GM23338 (cell line): ENCODE results near the gene HDGFL2. TPM values are rescaled to one million over a fixed set of nuclear protein-coding genes. Genes with fewer than 3 reads are reported as not detected.

Experiments
- ATAC-seq: fragments of 200-7000 bp; cut with Tn5 transposase; 3 replicates; pipeline ENCODE4 v1.9.1; 2020
- DNase-seq: peaks from one replicate; pipeline ENCODE4 v3.0.0-alpha.2; 2015; ENCODE audit warnings: low spot score
- H2AFZ ChIP-seq: fragments of 200-600 bp; sonication (generic); 2 replicates; pipeline ENCODE4 v1.8.0; 2016; ENCODE audit warnings: antibody characterized with exemption, mild to moderate bottlenecking, moderate library complexity
- H3F3A ChIP-seq: fragments of 200-600 bp; sonication (generic); replicated peaks from 2 replicates; pipeline ENCODE4 v1.8.0; 2017; ENCODE audit warnings: antibody characterized with exemption, mixed run types, low read depth
- H3K27ac ChIP-seq: fragments of 200-600 bp; sonication (generic); 2 replicates; pipeline ENCODE4 v1.6.1; 2016; ENCODE audit warnings: low read depth
- H3K27me3 ChIP-seq: fragments of 200-600 bp; sonication (generic); 2 replicates; pipeline ENCODE4 v1.8.0; 2016; ENCODE audit warnings: mild to moderate bottlenecking, mixed run types, moderate library complexity; ENCODE audit not compliant: insufficient read depth
- H3K36me3 ChIP-seq: fragments of 200-600 bp; sonication (generic); 2 replicates; pipeline ENCODE4 v1.8.0; 2016; ENCODE audit warnings: mild to moderate bottlenecking; ENCODE audit not compliant: insufficient read depth
- H3K4me1 ChIP-seq: fragments of 200-600 bp; sonication (generic); 2 replicates; pipeline ENCODE4 v1.8.0; 2016; ENCODE audit warnings: mild to moderate bottlenecking, moderate library complexity; ENCODE audit not compliant: insufficient read depth
- H3K4me2 ChIP-seq: fragments of 200-600 bp; sonication (generic); 2 replicates; pipeline ENCODE4 v1.7.1; 2017; ENCODE audit warnings: mixed run types
- H3K4me3 ChIP-seq: fragments of 200-600 bp; sonication (generic); 2 replicates; pipeline ENCODE4 v1.6.1; 2016; ENCODE audit warnings: mixed run types
- H3K79me2 ChIP-seq: fragments of 200-600 bp; sonication (generic); replicated peaks from 2 replicates; pipeline ENCODE4 v1.8.0; 2017; ENCODE audit warnings: mild to moderate bottlenecking; ENCODE audit not compliant: insufficient read depth
- H3K9me2 ChIP-seq: fragments of 200-600 bp; sonication (generic); 2 replicates; pipeline ENCODE4 v1.8.0; 2017; ENCODE audit not compliant: insufficient read depth
- H4K20me1 ChIP-seq: fragments of 200-600 bp; sonication (generic); replicated peaks from 2 replicates; pipeline ENCODE4 v1.8.0; 2017; ENCODE audit warnings: mild to moderate bottlenecking; ENCODE audit not compliant: insufficient read depth
- H3K27ac Mint-ChIP-seq: 2 replicates; pipeline ENCODE4 v1.8.0; 2020; ENCODE audit warnings: inconsistent platforms, mild to moderate bottlenecking, moderate library complexity, mixed read lengths
- H3K27me3 Mint-ChIP-seq: 3 replicates; pipeline ENCODE4 v1.8.0; 2022; ENCODE audit warnings: low read depth, mild to moderate bottlenecking, moderate library complexity, mixed read lengths, inconsistent platforms; ENCODE audit not compliant: insufficient read depth, poor library complexity
- H3K36me3 Mint-ChIP-seq: 3 replicates; pipeline ENCODE4 v1.8.0; 2021; ENCODE audit warnings: low read depth, mild to moderate bottlenecking, inconsistent platforms, moderate library complexity, mixed read lengths
- H3K4me1 Mint-ChIP-seq: 3 replicates; pipeline ENCODE4 v1.8.0; 2020; ENCODE audit warnings: mild to moderate bottlenecking, inconsistent platforms, mixed read lengths
- H3K4me3 Mint-ChIP-seq: 3 replicates; pipeline ENCODE4 v1.8.0; 2021; ENCODE audit warnings: moderate library complexity, mild to moderate bottlenecking, inconsistent platforms, mixed read lengths
- H3K9me3 Mint-ChIP-seq: 3 replicates; pipeline ENCODE4 v1.8.0; 2020; ENCODE audit warnings: moderate library complexity, mild to moderate bottlenecking, inconsistent platforms, mixed read lengths
- CREB1 ChIP-seq: fragments of 250-450 bp; sonication (Bioruptor Pico); IDR thresholded peaks from 2 replicates; pipeline ENCODE4 v1.5.0; 2020; ENCODE audit warnings: low read depth, mild to moderate bottlenecking, moderate library complexity
- EZH2 ChIP-seq: fragments of 200-600 bp; sonication (generic); IDR thresholded peaks from one replicate; pipeline ENCODE4 v1.8.0; 2017; ENCODE audit warnings: antibody characterized with exemption, mild to moderate bottlenecking, low read depth; ENCODE audit not compliant: unreplicated experiment
- EZH2phosphoT487 ChIP-seq: fragments of 200-600 bp; sonication (generic); IDR thresholded peaks from one replicate; pipeline ENCODE4 v1.8.1; 2018; ENCODE audit warnings: antibody characterized with exemption; ENCODE audit not compliant: unreplicated experiment
- JUNB ChIP-seq: IDR thresholded peaks from one replicate; pipeline ENCODE4 v1.6.1; 2016; ENCODE audit warnings: antibody characterized with exemption; ENCODE audit not compliant: unreplicated experiment
- NANOG ChIP-seq: IDR thresholded peaks from 2 replicates; pipeline ENCODE4 v1.6.1; 2016; ENCODE audit warnings: antibody characterized with exemption, borderline replicate concordance
- POLR2AphosphoS5 ChIP-seq: IDR thresholded peaks from 2 replicates; pipeline ENCODE4 v1.6.1; 2016; ENCODE audit warnings: antibody characterized with exemption, low read depth
- STAT1 ChIP-seq: IDR thresholded peaks from one replicate; pipeline ENCODE4 v1.6.1; 2016; ENCODE audit warnings: antibody characterized with exemption; ENCODE audit not compliant: unreplicated experiment
- ZNF114 ChIP-seq: fragments of 250-450 bp; sonication (Bioruptor Pico); IDR thresholded peaks from 2 replicates; pipeline ENCODE4 v1.5.0; 2020; ENCODE audit warnings: mild to moderate bottlenecking, moderate library complexity
- ZNF331 ChIP-seq: fragments of 250-450 bp; sonication (Bioruptor Pico); IDR thresholded peaks from 2 replicates; pipeline ENCODE4 v1.5.0; 2020; ENCODE audit warnings: low read depth, mild to moderate bottlenecking, moderate library complexity
- polyA plus RNA-seq: library from polyadenylated mRNA; unstranded; fragments of >200 nt; fragmentation: Nextera tagmentation; extraction: Ambion mirVana; gene quantifications from 2 replicates; pipeline ENCODE4 v1.2.1, GENCODE V29; 2016
- total RNA-seq: library from RNA; depleted of rRNA; stranded (reverse); fragments of >200 nt; shearing (Covaris generic); gene quantifications from 2 replicates; pipeline ENCODE4 v1.2.3, GENCODE V29; 2014
- TF ChIP-seq, protein P1 (sequence below), 2 experiments: fragments of 200-600 bp in 1 of 2; sonication (generic) in 1 of 2; conservative IDR thresholded peaks; 2 replicates each; pipeline versions ENCODE4 v1.5.1 to v1.6.1; 2016 to 2017; ENCODE audit warnings: antibody characterized with exemption in 2 of 2, low read depth in 2 of 2, mild to moderate bottlenecking in 2 of 2, moderate library complexity in 1 of 2
- TF ChIP-seq, protein P2 (sequence below): IDR thresholded peaks from 2 replicates; pipeline ENCODE4 v1.6.1; 2016; ENCODE audit warnings: antibody characterized with exemption
- TF ChIP-seq, protein P3 (sequence below): IDR thresholded peaks from one replicate; pipeline ENCODE4 v1.6.1; 2018; ENCODE audit warnings: antibody characterized with exemption; ENCODE audit not compliant: unreplicated experiment
- TF ChIP-seq, protein P4 (sequence below): fragments of 250-450 bp; sonication (Bioruptor Pico); IDR thresholded peaks from 2 replicates; pipeline ENCODE4 v1.5.0; 2020; ENCODE audit warnings: mild to moderate bottlenecking, moderate library complexity

Gene HDGFL2
- total and polyA plus RNA-seq, 2 experiments from 2014 or later, result 64.8 to 113 TPM

DNA sequence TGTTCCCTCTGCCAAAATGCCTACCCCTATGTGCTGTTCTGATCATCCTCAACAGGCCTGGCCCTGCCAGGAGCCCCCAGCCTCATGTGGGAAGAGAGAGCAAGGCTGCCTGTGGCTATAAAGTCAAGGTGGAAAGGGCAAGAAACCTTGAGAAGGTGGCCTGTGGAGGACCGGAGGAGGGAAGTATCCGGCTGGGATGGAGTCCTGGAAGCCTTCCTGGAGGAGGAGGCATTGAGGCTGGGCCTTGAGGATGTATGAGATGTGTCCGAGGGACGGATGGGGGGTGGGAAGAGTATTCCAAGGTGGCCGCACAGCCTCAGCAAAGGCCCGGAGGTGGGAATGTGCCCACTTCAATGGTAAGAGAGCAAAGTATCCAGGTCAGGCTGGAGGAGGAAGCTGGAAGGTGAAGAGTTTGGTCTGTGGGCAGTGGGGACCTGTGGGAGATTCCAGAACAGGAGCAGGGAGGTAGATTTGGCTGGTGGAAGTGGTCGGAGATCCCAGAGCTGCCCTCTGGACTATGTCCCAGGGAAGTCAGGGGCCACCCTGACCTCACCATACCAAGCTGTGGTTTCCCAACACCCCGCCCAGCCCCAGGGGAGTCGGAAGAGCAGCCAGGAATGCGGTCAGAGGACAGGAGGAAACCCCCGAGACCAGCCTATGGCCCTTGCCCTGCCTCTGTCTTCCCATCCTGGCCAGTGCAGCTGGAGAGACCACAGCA is 49.2 kb downstream of the HDGFL2 start:
- H3K27ac ChIP-seq, result no peak overlapping the region
- Mint-ChIP-seq H3K4me3 (no peak overlapping the region), H3K36me3 (peaks cover 2% of the 10 kb centered on the region; the same call in 1 of the 3 replicates), H3K9me3 (peaks cover 3% of the 10 kb centered on the region; the same call in 2 of the 3 replicates), H3K27ac (no peak overlapping the region), H3K4me1 (peaks cover 4% of the 10 kb centered on the region), H3K27me3 (peaks cover 27% of the 10 kb centered on the region)
- H3K27me3 ChIP-seq, result peaks cover 6% of the 10 kb centered on the region; the same call in 1 of the 2 replicates
- no peaks in the 10 kb centered on the region for H3K4me1 ChIP-seq
- no peaks in the 10 kb centered on the region for H3K36me3 ChIP-seq
- H3K9me2 ChIP-seq, result no peaks in the 10 kb centered on the region
- H2AFZ ChIP-seq, result no peak overlapping the region
- no peak for DNase-seq
- H3F3A ChIP-seq, result no peaks in the 10 kb centered on the region
- H3K4me2 ChIP-seq, result no peak overlapping the region
- no peak overlapping the region for H3K4me3 ChIP-seq
- no peak for ATAC-seq
- no peak for TF ChIP-seq CREB1 (CRISPR knock-in tag)
- TF ChIP-seq STAT1, result no peak
- no peak for TF ChIP-seq JUNB
- TF ChIP-seq, protein P1, sequence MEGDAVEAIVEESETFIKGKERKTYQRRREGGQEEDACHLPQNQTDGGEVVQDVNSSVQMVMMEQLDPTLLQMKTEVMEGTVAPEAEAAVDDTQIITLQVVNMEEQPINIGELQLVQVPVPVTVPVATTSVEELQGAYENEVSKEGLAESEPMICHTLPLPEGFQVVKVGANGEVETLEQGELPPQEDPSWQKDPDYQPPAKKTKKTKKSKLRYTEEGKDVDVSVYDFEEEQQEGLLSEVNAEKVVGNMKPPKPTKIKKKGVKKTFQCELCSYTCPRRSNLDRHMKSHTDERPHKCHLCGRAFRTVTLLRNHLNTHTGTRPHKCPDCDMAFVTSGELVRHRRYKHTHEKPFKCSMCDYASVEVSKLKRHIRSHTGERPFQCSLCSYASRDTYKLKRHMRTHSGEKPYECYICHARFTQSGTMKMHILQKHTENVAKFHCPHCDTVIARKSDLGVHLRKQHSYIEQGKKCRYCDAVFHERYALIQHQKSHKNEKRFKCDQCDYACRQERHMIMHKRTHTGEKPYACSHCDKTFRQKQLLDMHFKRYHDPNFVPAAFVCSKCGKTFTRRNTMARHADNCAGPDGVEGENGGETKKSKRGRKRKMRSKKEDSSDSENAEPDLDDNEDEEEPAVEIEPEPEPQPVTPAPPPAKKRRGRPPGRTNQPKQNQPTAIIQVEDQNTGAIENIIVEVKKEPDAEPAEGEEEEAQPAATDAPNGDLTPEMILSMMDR (conservative IDR thresholded peaks at IDR 0.05; ENCODE audit: low read depth in 2 of 2), result no peak
- no peak for TF ChIP-seq EZH2
- TF ChIP-seq POLR2AphosphoS5, result no peak
- TF ChIP-seq, protein P2, sequence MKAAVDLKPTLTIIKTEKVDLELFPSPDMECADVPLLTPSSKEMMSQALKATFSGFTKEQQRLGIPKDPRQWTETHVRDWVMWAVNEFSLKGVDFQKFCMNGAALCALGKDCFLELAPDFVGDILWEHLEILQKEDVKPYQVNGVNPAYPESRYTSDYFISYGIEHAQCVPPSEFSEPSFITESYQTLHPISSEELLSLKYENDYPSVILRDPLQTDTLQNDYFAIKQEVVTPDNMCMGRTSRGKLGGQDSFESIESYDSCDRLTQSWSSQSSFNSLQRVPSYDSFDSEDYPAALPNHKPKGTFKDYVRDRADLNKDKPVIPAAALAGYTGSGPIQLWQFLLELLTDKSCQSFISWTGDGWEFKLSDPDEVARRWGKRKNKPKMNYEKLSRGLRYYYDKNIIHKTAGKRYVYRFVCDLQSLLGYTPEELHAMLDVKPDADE, result no peak
- no peak for TF ChIP-seq ZNF331 (CRISPR knock-in tag)
- TF ChIP-seq, protein P3, sequence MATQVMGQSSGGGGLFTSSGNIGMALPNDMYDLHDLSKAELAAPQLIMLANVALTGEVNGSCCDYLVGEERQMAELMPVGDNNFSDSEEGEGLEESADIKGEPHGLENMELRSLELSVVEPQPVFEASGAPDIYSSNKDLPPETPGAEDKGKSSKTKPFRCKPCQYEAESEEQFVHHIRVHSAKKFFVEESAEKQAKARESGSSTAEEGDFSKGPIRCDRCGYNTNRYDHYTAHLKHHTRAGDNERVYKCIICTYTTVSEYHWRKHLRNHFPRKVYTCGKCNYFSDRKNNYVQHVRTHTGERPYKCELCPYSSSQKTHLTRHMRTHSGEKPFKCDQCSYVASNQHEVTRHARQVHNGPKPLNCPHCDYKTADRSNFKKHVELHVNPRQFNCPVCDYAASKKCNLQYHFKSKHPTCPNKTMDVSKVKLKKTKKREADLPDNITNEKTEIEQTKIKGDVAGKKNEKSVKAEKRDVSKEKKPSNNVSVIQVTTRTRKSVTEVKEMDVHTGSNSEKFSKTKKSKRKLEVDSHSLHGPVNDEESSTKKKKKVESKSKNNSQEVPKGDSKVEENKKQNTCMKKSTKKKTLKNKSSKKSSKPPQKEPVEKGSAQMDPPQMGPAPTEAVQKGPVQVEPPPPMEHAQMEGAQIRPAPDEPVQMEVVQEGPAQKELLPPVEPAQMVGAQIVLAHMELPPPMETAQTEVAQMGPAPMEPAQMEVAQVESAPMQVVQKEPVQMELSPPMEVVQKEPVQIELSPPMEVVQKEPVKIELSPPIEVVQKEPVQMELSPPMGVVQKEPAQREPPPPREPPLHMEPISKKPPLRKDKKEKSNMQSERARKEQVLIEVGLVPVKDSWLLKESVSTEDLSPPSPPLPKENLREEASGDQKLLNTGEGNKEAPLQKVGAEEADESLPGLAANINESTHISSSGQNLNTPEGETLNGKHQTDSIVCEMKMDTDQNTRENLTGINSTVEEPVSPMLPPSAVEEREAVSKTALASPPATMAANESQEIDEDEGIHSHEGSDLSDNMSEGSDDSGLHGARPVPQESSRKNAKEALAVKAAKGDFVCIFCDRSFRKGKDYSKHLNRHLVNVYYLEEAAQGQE, result no peak
- TF ChIP-seq ZNF114 (CRISPR knock-in tag), result no peak
- TF ChIP-seq, protein P4, sequence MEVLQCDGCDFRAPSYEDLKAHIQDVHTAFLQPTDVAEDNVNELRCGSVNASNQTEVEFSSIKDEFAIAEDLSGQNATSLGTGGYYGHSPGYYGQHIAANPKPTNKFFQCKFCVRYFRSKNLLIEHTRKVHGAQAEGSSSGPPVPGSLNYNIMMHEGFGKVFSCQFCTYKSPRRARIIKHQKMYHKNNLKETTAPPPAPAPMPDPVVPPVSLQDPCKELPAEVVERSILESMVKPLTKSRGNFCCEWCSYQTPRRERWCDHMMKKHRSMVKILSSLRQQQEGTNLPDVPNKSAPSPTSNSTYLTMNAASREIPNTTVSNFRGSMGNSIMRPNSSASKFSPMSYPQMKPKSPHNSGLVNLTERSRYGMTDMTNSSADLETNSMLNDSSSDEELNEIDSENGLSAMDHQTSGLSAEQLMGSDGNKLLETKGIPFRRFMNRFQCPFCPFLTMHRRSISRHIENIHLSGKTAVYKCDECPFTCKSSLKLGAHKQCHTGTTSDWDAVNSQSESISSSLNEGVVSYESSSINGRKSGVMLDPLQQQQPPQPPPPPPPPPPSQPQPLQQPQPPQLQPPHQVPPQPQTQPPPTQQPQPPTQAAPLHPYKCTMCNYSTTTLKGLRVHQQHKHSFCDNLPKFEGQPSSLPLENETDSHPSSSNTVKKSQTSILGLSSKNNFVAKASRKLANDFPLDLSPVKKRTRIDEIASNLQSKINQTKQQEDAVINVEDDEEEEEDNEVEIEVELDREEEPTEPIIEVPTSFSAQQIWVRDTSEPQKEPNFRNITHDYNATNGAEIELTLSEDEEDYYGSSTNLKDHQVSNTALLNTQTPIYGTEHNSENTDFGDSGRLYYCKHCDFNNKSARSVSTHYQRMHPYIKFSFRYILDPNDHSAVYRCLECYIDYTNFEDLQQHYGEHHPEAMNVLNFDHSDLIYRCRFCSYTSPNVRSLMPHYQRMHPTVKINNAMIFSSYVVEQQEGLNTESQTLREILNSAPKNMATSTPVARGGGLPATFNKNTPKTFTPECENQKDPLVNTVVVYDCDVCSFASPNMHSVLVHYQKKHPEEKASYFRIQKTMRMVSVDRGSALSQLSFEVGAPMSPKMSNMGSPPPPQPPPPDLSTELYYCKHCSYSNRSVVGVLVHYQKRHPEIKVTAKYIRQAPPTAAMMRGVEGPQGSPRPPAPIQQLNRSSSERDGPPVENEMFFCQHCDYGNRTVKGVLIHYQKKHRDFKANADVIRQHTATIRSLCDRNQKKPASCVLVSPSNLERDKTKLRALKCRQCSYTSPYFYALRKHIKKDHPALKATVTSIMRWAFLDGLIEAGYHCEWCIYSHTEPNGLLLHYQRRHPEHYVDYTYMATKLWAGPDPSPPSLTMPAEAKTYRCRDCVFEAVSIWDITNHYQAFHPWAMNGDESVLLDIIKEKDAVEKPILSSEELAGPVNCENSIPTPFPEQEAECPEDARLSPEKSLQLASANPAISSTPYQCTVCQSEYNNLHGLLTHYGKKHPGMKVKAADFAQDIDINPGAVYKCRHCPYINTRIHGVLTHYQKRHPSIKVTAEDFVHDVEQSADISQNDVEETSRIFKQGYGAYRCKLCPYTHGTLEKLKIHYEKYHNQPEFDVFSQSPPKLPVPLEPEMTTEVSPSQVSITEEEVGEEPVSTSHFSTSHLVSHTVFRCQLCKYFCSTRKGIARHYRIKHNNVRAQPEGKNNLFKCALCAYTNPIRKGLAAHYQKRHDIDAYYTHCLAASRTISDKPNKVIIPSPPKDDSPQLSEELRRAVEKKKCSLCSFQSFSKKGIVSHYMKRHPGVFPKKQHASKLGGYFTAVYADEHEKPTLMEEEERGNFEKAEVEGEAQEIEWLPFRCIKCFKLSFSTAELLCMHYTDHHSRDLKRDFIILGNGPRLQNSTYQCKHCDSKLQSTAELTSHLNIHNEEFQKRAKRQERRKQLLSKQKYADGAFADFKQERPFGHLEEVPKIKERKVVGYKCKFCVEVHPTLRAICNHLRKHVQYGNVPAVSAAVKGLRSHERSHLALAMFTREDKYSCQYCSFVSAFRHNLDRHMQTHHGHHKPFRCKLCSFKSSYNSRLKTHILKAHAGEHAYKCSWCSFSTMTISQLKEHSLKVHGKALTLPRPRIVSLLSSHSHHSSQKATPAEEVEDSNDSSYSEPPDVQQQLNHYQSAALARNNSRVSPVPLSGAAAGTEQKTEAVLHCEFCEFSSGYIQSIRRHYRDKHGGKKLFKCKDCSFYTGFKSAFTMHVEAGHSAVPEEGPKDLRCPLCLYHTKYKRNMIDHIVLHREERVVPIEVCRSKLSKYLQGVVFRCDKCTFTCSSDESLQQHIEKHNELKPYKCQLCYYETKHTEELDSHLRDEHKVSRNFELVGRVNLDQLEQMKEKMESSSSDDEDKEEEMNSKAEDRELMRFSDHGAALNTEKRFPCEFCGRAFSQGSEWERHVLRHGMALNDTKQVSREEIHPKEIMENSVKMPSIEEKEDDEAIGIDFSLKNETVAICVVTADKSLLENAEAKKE (CRISPR knock-in tag), result no peak
- TF ChIP-seq EZH2phosphoT487, result no peak
- TF ChIP-seq NANOG, result no peak
- H4K20me1 ChIP-seq, result no peaks in the 10 kb centered on the region; the same call in 1 of the 2 replicates
- H3K79me2 ChIP-seq, result no peaks in the 10 kb centered on the region
